GM18526 (cell line): ENCODE measurements around the gene GRM4.

Experiments used
- POLR2A ChIP-seq: IDR thresholded peaks from 3 replicates; pipeline ENCODE4 v1.6.1; 2011; ENCODE audit not compliant: insufficient read length; ENCODE audit errors: extremely low read depth

GRM4 gene

DNA sequence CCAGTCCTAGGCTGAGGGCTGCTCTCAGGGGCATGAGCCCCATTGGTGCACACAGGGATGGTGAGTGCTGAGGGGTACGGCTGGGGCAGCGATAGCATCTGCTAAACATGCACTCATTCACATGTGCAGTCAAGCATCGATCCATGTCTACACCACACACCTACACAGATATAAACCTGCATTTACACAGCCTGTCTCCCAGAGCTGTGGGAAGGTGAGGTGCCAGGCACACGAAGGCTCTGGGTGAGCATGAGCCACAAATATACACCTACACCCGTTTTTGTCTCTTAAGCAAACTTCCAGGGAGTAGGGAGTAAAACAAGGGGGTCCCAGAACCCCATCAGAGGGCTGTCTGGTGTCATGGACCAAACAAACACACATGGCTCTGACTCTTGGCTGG is 99.3 kb downstream of the GRM4 start:
- TF ChIP-seq POLR2A = no peak

DNA sequence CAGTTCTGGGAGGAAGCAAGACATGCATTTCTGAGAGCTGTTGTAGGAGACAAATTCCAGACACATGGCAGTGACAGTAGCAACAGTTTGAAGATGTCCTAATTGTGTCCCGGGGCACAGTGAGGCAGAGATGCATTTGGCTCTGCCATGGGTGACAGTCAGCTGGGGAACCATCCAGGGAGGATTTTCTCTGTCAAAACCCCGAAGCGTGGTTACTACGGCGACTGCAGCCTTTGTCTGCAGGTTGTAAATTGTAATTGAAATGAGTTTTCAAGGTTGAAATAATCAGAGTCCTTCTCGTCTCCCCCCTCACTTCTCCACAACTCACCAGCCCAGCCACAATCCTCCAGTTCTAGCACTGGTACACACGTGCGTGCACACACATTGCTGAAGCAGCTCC is 100.1 kb downstream of the GRM4 start:
- no peak for TF ChIP-seq POLR2A

DNA sequence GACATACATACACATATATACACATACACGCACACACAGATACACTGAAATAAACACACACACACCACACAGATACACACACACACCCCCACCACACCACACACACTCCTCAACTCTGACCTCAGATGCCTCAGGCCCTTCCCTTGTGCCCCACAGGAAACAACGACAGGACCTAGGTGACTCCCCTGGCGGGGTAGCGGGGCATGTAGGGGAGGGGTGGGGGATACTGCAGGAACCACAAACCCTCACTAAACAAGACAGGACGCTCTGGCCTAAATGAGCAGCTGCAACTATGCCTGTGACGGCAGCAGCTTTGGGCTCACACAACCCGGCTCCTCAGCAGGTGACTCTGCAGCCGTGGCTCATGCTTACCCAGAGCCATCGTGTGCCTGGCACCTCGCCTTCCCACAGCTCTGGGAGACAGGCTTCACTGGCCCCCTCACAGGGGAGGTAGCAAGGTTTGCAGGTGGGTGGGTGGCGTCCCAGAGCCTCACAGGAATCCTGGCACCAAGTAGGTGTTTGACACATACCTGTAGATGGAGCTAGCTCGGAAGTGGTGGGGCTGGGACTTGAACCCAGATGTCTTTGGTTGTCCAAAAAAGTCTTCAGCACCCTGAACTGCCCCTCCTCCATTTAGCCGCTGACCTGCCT is 100.8 kb downstream of the GRM4 start:
- TF ChIP-seq POLR2A = no peak

DNA sequence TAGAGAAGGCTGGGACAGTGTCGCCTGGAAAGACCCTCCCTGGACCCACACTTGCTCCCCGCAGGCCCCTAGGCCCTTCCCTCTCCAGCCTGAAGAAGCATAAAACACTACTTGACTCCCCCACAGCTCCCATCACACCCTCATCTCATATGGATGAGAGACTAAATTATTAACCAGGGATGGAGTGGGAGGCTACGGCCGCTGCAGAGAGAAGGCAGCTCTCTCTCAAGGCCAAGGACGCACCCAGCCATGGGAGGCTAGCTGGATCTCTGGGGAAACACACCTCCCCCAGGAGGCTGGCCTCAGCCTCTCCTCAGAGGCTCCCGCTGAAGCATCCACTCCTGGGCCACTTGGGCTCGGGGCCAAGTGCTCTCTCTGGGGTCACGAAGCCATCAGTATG is 102.5 kb downstream of the GRM4 start:
- TF ChIP-seq POLR2A = no peak

DNA sequence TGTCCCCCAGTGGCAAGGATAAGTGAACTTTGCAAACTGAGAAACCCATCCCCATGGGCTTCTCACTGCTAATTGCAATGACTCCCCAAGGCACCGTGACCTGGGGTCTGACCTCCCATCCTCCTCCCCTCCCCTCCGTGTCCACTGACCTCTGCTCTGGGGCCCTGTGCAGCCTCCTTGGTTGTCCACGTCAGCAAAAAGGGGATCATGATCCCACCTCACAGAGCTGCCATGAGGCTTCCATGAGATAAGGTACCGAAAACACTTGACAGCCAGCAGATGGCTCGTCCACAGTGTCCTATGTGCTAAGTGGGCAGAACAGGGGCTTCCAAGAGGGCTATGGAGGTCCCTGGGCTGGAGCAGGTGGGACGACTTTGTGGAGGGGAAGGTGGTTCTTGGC is 104.5 kb downstream of the GRM4 start:
- no peak for TF ChIP-seq POLR2A

DNA sequence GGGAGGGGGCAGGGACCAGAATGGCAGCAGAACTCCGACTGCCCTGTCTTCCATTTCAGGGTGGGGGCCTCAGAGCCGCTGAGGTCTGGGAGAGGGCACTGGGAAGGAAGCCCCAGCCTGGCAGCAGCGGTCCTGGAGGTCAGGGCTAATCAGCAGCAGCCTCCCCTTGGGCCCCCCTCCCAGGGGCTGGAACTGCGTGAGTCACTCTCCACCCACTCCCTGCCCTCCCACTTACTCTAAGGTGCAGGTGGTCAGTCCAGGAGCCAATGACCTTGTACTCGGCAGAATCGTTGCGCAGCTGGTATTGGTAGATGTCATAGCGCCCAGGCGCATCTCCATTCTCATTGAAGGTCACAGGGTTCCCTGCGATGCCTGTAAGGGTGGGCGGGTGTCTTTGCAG is 105.9 kb downstream of the GRM4 start:
- no peak for TF ChIP-seq POLR2A

DNA sequence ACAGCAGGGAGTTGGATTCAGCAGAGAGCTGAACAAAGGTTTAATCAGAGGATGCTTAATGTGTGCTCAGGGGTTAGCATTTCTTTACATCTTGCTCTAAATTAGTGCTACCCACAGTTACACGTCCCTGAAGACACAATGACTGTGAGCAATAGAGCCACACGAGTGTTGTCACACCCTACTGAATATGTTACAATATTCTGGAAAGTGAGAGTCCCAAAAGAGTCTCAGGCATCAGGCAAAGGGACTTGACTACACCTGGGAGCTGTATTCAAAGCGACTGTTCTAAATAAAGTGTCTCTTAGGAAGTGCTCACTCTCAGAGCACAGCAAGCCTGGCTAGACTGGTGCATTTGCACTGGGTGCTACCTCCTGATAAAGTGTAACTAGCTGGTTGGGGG is 108.7 kb downstream of the GRM4 start:
- no peak for TF ChIP-seq POLR2A

DNA sequence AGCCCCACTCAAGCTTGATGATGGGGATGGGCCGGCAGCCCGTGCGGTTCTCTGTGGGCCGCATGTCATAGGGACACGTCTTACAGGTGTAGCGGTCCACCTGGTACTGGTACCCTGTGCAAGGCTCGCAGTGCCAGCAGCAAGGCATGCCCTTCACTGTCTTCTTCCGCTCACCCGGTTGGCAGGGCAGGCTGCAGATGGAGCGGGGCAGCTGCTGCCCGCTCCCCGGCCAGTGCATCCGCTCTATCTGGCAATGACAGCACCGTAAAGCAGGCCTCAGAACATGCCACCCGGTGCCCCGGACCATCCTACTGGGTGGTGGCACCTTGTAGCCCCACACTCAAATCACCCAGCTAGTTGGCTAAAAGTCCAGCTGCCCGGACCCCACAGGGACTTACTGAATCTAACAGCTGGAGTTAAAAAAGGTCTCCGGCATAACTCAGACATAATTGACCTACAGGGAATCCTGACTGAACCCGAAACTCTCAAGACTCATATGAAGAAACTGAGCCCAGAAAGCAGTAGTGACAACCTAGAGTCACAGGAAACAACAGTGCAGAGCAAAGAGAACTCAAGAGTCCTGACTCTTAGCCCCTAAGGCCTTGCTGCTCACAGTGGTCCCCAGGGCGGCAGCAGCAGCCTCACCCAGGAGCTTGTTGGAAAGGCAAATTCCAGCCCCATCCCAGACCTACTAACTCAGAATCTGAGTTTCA is 109.4 kb downstream of the GRM4 start:
- no peak for TF ChIP-seq POLR2A

DNA sequence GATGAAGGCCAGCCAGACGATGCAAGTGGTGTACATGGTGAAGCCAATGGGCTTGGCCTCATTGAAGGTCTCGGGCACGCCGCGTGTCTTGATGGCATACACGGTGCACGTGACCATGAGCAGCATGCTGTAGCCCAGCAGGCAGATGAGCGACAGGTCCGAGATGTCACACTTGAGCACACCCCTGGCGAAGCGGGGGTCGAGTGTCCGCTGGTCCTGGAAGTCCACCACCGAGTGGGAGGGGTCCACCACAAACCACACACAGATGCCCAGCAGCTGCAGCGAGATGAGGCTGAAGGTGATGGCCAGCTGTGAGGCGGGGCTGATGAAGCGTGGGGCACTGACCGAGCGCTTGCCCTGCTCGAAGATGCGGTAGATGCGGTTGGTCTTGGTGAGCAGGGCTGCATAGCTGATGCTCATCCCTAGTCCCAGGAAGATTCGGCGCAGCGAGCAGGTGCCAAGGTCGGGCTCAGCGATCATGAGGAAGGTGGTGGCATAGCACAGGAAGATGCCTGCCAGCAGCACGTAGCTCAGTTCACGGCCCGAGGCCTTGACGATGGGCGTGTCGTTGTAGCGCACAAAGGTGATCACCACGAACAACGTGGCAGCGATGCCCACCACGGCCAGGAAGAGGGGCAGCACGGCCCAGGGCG is 110.1 kb downstream of the GRM4 start:
- TF ChIP-seq POLR2A = no peak

DNA sequence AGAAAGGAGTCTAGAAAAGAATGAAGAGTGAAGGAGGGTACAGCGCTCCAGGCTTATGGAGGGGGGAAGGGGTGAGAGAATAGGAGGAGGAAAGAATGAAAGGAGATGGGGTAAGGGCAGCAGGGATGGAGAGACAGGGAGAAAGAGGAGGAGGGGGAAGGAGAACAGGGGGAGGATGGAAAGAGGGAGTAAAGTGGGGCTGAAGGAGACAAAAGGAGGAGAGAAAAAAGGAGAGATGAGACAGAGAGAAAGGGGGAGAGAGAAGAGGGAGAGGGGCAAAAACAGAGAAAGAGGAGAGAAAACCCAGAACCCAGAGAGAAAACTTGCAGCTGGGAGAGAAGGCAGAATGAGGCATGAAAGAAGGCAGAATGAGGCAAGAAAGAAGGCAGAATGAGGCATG is 110.7 kb downstream of the GRM4 start:
- no peak for TF ChIP-seq POLR2A

DNA sequence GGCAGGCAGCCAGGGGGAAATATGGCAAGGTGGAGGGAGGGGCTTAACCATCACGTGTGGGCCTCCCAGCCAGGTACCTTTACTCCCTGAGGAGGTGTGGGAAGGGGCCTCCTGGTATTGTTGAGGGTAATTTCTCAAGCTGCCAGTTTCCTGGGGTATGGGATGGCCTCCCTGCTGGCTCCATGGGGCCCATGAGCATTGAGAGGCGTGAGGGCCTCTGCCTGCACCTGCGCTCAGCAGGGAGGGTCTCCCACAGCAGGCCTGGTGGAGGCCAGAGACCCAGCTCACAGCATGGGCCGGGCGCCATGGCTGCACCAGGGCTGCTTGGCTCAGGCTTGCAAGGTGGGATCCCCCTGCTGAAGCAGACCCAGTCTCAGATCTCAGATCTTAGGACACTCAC is 113.0 kb downstream of the GRM4 start:
- no peak for TF ChIP-seq POLR2A

DNA sequence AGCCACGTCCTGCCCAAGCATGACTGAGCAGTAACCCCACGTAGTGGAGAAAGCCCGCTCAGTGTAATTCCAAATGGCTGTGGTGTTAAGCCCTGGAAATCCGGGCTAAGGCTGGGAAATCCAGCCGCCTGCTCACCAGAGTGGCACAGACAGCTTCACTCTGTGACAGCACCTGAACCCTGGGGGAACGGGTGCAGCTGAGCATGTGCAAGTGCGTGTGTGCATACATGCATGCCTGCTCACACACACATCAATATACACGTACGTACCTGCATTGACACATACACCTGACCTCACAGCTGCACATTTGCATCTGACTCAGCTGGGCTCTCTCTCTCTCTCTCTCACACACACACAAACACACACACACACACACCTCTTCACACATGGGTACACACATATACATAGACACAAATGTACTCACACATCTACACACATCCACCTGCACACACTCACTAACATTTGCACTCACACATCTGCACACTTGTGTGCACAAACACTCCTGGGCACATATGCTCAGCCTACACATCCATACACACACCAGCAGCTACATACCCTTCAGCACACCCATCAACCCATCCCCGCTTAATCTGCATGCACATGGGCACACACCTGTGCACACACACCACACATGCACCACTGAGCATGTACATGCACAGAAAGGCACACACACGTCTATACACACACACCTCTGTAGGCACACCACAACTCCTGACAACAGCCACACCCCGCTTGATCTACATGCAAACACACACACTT is 114.1 kb downstream of the GRM4 start:
- no peak for TF ChIP-seq POLR2A

DNA sequence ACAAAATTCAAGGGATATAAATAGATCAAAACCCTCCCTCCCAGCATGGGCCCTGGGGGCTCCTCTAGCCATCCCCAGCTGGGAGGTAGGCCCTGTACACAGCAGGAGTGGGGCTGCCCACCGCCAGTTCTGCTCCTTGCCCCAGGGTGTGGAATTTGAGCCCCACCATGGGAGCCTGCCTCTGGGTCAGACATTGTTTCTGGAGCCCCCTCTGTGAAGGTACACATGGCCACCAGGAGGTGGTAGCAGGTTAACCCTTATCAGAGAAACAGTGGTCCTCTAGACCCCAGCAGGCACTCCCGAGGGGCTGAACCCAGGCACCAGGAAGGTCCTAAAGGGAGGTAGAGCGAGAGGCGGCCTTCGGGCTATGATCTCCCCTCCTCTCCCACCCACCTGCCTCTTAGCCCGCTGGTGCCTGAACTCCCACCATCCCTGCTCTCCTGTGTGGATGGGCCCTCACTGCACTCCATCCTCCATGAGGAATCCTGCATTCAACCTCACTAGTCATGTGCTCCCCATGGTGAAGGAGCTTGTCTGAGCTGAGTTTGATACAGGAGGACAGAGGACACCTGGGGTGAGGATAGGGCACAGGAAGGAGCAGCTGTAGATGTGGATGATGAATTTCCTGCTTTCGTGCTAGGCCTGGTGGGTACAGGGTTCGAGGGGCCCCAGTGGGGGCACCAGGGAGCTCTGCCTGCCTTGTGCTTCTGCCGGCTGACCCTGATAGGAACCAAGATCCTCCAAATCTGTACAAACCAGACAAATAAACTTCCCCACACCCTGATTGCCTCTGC is 114.9 kb downstream of the GRM4 start:
- TF ChIP-seq POLR2A = no peak

DNA sequence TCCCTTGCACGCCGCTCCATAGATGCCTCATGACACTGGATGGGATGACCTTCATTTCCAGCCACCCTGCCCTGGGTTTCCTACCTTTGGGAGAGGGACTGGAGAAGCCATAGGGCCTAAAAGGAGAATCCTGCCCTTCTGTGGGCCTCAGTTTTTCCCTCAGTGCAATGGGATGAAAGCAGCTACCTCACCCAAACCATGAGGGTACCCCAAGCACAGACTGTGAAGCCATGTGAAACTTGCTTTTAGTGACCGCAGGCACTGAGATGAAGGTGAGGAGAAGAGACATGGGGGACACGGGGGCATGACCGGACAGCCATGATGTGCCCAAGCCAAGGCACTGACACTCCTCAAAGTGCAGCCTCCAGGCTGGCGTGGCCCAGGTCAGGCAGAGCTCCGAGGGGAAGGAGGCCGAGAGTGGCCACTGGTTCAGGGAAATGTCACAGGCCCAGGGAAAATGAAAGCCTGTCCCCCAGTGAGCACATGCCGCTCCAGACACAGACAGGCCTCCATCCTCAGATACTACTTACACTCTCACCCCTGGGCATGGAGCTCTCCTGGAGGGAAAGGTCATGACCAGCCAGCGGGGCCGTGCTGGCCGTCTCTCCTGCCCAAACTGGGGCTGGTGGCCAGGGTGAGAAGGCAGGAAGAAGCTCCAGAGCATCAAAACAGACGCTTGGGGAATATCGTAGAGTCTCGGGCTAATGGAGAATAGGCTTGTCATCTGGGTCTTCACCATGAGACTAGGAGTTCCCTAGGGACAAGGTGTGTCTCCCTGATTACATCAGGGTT is 116.2 kb downstream of the GRM4 start:
- no peak for TF ChIP-seq POLR2A
